Left ventricle myocardium inferior (tissue), 1 donor: ENCODE results near the gene FAM161B. TPM values are rescaled to one million over a fixed set of nuclear protein-coding genes. Genes with fewer than 3 reads are reported as not detected.

Source experiments
- DNase-seq: peaks from one replicate; pipeline ENCODE4 v3.0.0-alpha.2; 2020
- H3K27ac ChIP-seq: fragments of 200-600 bp; replicated peaks from 2 replicates; pipeline ENCODE4 v1.8.0; 2021
- H3K27me3 ChIP-seq: fragments of 200-600 bp; 2 replicates; pipeline ENCODE4 v1.8.0; 2021; ENCODE audit warnings: low read depth
- H3K36me3 ChIP-seq: fragments of 200-600 bp; 2 replicates; pipeline ENCODE4 v1.8.0; 2021
- H3K4me1 ChIP-seq: fragments of 200-600 bp; 2 replicates; pipeline ENCODE4 v1.8.0; 2021
- H3K4me3 ChIP-seq: fragments of 200-600 bp; 2 replicates; pipeline ENCODE4 v1.8.0; 2021; ENCODE audit warnings: mild to moderate bottlenecking, moderate library complexity
- H3K9me3 ChIP-seq: fragments of 200-600 bp; replicated peaks from 2 replicates; pipeline ENCODE4 v1.8.0; 2021
- CTCF ChIP-seq: fragments of 200-600 bp; IDR thresholded peaks from 2 replicates; pipeline ENCODE4 v1.8.0; 2021; ENCODE audit warnings: antibody characterized with exemption, mild to moderate bottlenecking, borderline replicate concordance
- intact Hi-C: fragments of 100-400 bp; cut with micrococcal nuclease; formaldehyde crosslinking; loops from one replicate; pipeline ENCODE4 v1.11.0; 2022
- total RNA-seq: library from RNA; stranded (reverse); fragmentation: NEBNext Ultra II Directional; extraction: Animal tissue kit (Norgen Biotek cat#: 25700); gene quantifications from one replicate; pipeline ENCODE4 v1.2.1, GENCODE V29; 2021
- donor health status: DM: no; HTN: yes; CAD: no; lungs with severe emphysema.

Gene FAM161B
- total RNA-seq, 1 donor from 2014 or later = 4.7 TPM

GRCh38 chr14:73955674-73956073 lies 5.8 kb upstream of the FAM161B start:
- Histone ChIP-seq H3K4me1 (peaks cover 17% of the 10 kb centered on the region), H3K27me3 (no peaks in the 10 kb centered on the region), H3K36me3 (peaks cover 73% of the 10 kb centered on the region), H3K9me3 (no peaks in the 10 kb centered on the region), H3K27ac (no peak overlapping the region), H3K4me3 (no peak overlapping the region)
- no peak for DNase-seq
- intact Hi-C loops = no loop called here
- TF ChIP-seq CTCF = no peak

GRCh38 chr14:73953731-73954130 lies 3.8 kb upstream of the FAM161B start:
- Histone ChIP-seq H3K9me3 (no peaks in the 10 kb centered on the region), H3K36me3 (peaks cover 53% of the 10 kb centered on the region), H3K4me3 (no peak overlapping the region), H3K4me1 (peaks cover 32% of the 10 kb centered on the region), H3K27ac (no peak overlapping the region), H3K27me3 (no peaks in the 10 kb centered on the region)
- TF ChIP-seq CTCF = no peak
- DNase-seq = no peak
- intact Hi-C loops = no loop called here

GRCh38 chr14:73945159-73945670 lies 4.7 kb downstream of the FAM161B start:
- Histone ChIP-seq H3K4me3 (no peak overlapping the region), H3K4me1 (peaks cover 10% of the 10 kb centered on the region), H3K36me3 (peaks cover 33% of the 10 kb centered on the region), H3K27ac (no peak overlapping the region), H3K27me3 (no peaks in the 10 kb centered on the region), H3K9me3 (no peaks in the 10 kb centered on the region)
- intact Hi-C loops = no loop called here
- TF ChIP-seq CTCF = no peak
- no peak for DNase-seq

DNA sequence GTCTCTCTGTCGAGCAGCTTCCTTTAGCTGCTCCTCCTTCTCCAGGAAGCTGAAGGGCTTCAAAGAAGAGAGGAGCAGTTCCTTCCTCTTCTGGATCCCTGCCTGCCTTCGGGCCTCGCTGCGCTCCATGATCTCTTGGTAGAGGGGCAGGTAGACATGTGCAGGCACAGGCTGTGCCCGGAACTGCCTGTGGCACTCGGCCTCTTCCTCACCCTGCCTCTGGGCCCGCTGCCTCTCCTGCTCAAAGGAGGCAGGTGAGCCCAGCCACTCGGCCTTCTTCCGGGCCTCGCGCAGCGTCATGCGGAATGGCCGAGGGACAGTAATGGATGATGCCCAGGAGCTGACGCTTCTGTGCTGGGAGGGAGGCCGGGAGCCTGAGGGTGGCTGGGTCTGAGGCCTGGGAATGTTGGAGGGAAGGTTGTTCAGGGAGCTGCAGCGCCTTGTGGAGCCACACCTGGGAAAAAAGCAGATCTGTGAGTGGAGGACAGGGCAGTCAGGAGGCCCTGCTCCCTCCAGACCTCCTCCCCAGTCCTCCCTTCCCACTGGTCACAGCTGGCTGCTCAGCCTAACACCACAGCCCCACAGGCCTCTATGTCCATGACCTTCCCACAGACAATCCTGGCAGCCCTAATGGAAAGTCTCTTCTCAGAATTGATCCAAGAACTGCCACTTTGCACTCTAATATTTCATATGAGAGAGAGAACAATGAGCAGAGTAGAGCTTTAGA lies 5.3 kb downstream of the FAM161B start:
- H3K9me3 ChIP-seq = no peaks in the 10 kb centered on the region
- no peak overlapping the region for H3K4me3 ChIP-seq
- peaks cover 38% of the 10 kb centered on the region for H3K36me3 ChIP-seq
- no peak for TF ChIP-seq CTCF
- peaks cover 6% of the 10 kb centered on the region for H3K4me1 ChIP-seq
- no peak for DNase-seq
- no peaks in the 10 kb centered on the region for H3K27me3 ChIP-seq
- no peak overlapping the region for H3K27ac ChIP-seq
- intact Hi-C loops = no loop called here

GRCh38 chr14:73943083-73943482 lies 6.8 kb downstream of the FAM161B start:
- H3K9me3 ChIP-seq = no peaks in the 10 kb centered on the region
- no peak overlapping the region for H3K4me3 ChIP-seq
- no peak overlapping the region for H3K27ac ChIP-seq
- TF ChIP-seq CTCF = no peak
- H3K36me3 ChIP-seq = peaks cover 38% of the 10 kb centered on the region
- no peaks in the 10 kb centered on the region for H3K27me3 ChIP-seq
- DNase-seq = no peak
- H3K4me1 ChIP-seq = no peaks in the 10 kb centered on the region
- intact Hi-C loops = no loop called here
